HG02938 (cell line): Measurements from ENCODE around the gene KDM7A.

Experiments used
- ATAC-seq: cut with Tn5 transposase; IDR thresholded peaks from one replicate; pipeline ENCODE4 v1.9.1; 2021; ENCODE audit warnings: mild to moderate bottlenecking, moderate library complexity; ENCODE audit not compliant: unreplicated experiment

KDM7A gene

GRCh38 chr7:140059273-140060242 is 117.2 kb downstream of the KDM7A start:
- ATAC-seq, result no peak

GRCh38 chr7:140058517-140058916 is 118.3 kb downstream of the KDM7A start:
- ATAC-seq, result no peak

- no peak for ATAC-seq
Measured at GRCh38 chr7:140057143-140057535, 119.6 kb downstream of the KDM7A start.

- no peak for ATAC-seq
Measured at GRCh38 chr7:140056431-140057142, 120.2 kb downstream of the KDM7A start.

- ATAC-seq, result no peak
Measured at GRCh38 chr7:140055833-140056232, 121.0 kb downstream of the KDM7A start.

GRCh38 chr7:140054751-140055150 is 122.0 kb downstream of the KDM7A start:
- ATAC-seq, result no peak

- ATAC-seq, result peak; percentile 96
Measured at GRCh38 chr7:140053812-140054539, 122.8 kb downstream of the KDM7A start.

GRCh38 chr7:140051820-140052219 is 125.0 kb downstream of the KDM7A start:
- ATAC-seq, result no peak

GRCh38 chr7:140050100-140050499 is 126.7 kb downstream of the KDM7A start:
- ATAC-seq, result no peak

GRCh38 chr7:140049339-140050024 is 127.3 kb downstream of the KDM7A start:
- ATAC-seq, result no peak

GRCh38 chr7:140048989-140049338 is 127.8 kb downstream of the KDM7A start:
- no peak for ATAC-seq

- ATAC-seq, result no peak
Measured at GRCh38 chr7:140048138-140048537, 128.6 kb downstream of the KDM7A start.

GRCh38 chr7:140047197-140047596 is 129.6 kb downstream of the KDM7A start:
- ATAC-seq, result no peak

- no peak for ATAC-seq
Measured at GRCh38 chr7:140045697-140046096, 131.1 kb downstream of the KDM7A start.

GRCh38 chr7:140044251-140044650 is 132.5 kb downstream of the KDM7A start:
- no peak for ATAC-seq

- no peak for ATAC-seq
Measured at GRCh38 chr7:140042386-140042670, 134.5 kb downstream of the KDM7A start.

GRCh38 chr7:140041659-140042385 is 135.0 kb downstream of the KDM7A start:
- no peak for ATAC-seq

GRCh38 chr7:140039896-140040295 is 136.9 kb downstream of the KDM7A start:
- ATAC-seq, result no peak

GRCh38 chr7:140039066-140039465 is 137.7 kb downstream of the KDM7A start:
- no peak for ATAC-seq

- no peak for ATAC-seq
Measured at GRCh38 chr7:140036224-140036962, 140.4 kb downstream of the KDM7A start.
